Activated effector memory CD4-positive, alpha-beta T cell treated with Interleukin-2 at 50 U/mL for 16 hours (primary cell): Measurements from ENCODE around the gene VDAC2.
"Not testable (repeated sequence)": the region's sequence is repeated elsewhere in the genome, so short reads cannot be mapped to it uniquely, and the experiment has no call there.

Source experiments
- DNase-seq: peaks from one replicate; pipeline ENCODE4 v3.0.0-alpha.2; 2020

Gene VDAC2, protein sequence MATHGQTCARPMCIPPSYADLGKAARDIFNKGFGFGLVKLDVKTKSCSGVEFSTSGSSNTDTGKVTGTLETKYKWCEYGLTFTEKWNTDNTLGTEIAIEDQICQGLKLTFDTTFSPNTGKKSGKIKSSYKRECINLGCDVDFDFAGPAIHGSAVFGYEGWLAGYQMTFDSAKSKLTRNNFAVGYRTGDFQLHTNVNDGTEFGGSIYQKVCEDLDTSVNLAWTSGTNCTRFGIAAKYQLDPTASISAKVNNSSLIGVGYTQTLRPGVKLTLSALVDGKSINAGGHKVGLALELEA

DNA sequence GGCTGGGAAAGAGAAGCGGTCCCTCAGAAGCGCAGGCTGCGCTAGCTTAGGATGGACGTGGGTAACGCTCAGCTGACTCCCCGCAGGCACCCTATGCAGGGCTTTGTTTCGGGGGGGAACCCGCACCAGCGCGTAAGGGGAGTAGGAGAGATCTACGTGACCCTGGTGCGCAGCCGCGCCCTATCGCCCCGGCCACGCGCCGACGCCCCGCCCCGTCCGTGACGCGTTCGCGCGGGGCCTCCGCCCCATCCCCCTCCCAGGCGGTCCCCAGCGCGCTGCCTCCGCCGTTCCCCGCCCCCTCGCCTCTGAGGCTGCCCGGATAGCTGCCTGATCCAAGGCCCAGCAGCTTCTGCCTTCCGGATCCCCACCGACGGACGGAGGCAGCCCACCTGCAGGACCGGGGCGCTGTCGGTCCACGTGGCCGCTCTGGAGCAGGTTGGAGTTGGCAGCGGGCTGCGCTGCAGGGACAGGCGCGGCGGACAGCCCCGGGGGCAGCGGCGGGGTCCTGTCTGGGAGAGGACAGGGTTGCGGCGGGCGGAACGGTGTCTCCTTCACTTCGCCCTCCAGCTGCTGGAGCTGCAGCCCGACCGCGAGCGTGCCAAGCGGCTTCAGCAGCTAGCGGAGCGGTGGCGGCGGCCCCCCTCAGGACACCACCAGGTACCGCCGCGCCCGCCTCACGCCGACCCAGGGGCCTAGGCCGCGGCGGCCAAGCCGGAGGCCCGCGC is at the start of gene VDAC2:
Gene VDAC2 (plus strand): TSS at position 515 of the 725 bp plus-strand sequence. CDS start 363 bp downstream, outside the sequence.
- DNase-seq: peak; percentile 95

DNA sequence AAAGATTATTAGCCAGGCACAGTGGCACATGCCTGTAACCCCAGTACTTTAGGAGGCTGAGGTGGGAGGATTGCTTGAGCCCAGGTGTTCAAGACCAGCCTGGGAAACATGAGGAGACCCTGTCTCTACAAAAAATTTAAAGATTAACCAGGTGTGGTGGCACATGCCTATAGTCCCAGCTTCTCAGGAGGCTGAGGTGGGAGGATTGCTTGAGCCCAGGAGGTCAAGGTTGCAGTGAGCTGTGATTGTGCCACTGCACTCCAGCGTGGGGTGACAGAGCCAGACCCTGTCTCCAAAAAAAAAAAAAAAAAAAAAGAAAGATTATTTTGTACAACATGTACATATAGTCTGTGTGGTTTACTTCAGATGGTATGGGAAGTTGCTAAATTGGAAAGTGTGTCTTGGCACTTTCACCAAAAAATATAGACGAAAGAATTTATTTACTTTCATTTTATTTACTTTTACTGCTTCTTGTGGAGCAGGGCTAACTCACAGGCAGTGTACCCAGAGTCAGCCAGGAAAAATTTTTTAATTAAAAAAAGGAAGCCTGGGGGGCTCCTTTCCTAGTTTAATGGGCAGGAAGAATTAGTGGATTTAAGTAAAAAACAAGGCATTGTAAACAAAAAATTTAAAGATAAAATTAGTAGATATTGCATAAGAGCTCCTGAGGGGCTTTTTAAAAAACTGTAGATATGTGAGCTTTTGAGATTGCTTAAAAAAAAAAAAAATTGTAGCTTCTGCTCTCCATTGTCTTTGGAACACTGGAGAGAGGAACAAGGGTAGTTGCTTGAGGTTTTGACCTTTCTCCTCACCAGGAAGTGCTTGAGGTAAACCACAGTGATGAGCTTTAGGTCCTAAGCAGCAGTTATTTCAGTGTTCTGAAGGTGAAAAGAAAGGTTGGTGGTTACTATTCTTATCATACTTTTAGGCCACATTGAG is 44.6 kb upstream of the VDAC2 start:
- DNase-seq: no peak

DNA sequence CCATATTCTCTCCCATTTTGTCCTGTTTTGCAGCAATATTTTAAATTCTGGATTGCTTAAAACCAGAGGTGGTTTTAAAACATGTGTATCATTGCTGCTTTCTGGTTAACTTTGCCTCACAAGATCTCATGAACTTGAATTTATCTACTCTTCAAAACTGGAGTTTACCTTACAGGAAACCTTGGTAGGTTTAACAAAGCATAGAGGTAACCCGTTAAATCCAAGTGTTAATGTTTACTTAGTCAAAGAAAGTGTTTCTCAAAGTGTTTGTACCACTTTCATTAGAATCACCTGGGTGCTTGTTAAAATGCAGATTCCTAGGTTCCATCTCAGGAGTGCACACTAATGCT is 44.0 kb upstream of the VDAC2 start:
- no peak for DNase-seq

DNA sequence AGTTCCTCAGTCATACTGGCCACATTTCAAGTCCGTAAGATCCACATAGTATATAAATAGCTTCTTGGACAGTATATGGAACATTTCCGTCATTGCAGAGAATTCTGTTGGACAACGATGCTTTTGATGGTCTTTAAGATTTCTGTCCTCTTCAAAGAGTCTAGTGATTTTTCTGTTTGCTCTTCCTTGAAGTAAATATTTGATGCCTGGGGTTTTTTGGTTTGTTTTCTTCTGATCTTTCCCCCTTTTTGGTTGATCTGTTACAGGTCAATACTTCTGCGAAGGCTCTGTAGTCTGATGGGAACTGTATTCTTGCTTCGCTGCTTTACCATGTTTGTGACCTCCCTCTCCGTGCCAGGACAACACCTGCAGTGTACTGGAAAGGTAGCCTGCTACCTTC is 42.3 kb upstream of the VDAC2 start:
- DNase-seq: no peak

DNA sequence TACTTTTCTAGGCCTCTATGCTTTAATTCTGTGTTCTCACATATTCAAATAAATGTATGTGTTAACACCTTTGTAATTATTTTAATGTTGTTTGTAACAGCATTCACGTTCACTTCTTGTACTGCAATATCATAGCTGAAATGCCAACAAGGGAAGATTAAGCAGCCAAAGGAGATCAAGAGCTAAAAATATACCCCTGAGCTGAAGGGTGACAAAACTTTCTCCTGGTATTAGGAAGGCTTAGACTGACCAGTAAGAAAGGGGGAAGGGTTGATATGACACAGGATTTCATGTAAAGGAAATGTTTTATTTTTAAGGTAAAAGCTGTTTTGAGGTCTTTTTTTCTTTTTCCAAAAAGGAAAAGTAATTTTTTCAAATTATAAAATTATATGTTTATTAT is 40.4 kb upstream of the VDAC2 start:
- no peak for DNase-seq

DNA sequence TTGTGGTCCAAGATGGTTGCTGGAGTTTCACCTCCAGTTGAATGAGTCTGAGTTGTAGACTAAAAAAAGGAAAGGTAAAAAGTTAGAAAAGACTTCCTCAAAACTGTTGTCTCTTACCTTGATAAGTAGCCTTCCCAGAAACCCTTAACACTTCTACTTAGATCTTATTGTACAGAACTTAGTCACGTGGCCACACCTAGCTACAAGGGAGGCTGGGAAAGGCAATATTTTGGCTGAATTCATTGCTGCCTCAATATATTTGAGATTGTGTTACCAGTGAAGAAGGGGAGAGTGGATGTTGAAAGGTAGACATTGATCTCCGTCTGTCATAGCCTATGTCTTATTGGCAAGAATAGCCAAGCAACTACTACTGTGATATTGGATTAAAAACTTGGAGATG is 35.5 kb upstream of the VDAC2 start:
- no peak for DNase-seq

DNA sequence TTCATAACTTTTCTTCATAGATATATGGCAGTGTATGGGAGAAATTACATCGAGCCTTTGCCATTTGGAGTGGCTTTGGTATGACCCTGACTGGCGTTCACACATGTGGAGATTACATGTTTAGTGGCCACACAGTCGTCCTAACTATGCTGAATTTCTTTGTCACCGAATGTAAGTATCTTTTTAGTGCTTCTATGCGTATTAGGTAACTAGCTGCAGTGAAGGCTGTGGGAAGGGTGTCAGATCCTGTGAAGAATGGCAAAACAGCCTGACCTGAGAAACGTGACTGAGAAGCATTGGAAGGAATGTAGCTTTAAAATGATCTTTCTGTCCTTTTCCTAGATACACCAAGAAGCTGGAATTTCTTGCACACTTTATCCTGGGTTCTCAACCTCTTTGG is 34.5 kb upstream of the VDAC2 start:
- DNase-seq: no peak

DNA sequence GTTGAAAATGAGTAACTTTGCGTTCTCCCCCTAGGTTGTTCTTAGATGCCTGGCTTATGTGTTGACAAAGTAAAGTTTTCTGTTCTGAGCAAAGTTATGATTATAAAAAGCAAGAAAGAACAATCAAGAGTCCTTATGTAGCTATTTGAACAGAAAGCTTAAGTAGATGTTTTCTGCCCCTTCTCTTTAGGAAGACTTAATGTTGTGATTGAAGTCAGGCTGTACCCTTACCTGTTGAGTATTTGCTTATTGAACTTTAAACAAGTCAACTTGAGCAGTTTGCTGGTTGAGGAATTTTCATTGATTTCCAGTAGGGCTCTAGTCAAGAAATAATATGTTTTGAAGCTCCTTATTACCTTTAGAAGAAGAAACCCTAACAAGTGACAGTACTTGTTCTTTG is 33.9 kb upstream of the VDAC2 start:
- no peak for DNase-seq

DNA sequence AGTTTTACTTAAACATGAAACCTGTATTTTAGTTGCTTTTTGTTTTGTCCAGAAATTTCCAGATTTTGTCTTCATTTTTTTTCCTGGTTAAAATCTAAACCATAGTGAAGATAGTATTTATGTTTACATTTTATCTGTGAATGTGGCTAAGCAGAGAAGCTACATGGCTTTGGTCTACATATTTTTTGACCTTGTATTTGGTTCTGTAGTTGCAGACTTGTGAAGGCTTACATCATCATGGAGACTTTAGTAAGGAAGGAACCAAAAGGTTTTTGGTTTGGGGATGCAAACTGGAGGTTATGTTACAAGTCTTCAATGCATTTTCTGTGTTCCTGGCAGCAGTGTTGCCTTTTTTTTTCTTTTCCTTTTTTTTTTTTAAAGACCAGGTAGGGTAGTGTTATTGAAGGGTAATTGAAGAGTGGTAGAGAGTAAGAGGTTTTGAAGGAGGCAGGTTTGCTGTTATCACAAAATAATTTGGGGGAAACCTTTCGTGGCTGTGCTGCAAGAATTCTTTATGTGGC is 30.9 kb upstream of the VDAC2 start:
- no peak for DNase-seq

DNA sequence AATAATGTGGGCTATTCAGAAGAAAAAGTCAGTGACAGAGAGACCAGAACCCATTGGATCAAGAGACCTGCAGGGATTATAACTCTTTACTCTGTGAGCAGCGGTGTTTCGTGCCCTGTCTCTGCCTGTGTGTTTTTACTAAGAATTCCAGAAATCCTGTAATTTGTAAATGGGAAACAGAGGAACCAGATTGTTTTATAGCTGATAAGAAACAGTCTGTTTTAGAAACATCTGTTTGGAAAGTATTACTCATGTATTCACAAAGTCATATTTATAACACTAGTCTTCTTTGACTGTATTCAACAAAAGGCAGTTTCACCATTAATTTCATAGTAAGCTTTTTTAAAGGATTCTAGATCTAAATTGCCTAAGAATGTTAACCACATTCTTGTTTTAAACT is 30.0 kb upstream of the VDAC2 start:
- DNase-seq: no peak

DNA sequence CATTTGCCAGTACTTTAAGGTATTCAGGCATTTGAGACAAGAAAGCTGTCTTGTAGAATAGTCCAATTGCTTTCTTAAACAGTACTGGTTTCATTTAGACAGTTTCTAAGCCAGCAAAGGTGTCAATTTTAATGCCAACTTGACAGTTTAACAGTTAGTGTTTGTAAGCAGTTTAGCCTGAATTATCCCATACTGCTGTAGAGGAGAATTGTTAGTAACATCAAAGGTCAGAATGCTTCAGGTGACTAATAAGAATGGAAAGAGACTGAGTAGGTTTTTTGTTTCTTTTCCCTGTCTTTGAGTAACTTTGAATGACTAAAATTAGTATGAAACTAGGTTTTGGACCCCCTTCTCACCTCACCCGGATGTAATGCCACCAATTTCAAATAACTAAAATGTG is 29.5 kb upstream of the VDAC2 start:
- no peak for DNase-seq

DNA sequence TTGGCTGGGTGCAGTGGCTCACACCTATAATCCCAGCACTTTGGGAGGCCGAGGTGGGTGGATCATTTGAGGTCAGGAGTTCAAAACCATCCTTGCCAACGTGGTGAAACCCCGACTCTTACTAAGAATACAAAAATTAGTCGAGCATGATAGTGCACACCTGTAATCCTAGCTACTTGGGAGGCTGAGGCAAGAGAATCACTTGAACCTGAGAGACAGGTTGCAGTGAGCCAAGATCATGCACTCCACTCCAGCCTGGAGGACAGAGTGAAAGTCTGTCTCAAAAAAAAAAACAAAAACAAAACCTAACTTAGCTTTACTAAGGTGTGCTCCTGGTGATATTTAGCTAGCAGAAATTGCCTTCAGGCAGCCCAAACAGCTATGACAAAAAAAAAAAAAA is 24.3 kb upstream of the VDAC2 start:
- no peak for DNase-seq

DNA sequence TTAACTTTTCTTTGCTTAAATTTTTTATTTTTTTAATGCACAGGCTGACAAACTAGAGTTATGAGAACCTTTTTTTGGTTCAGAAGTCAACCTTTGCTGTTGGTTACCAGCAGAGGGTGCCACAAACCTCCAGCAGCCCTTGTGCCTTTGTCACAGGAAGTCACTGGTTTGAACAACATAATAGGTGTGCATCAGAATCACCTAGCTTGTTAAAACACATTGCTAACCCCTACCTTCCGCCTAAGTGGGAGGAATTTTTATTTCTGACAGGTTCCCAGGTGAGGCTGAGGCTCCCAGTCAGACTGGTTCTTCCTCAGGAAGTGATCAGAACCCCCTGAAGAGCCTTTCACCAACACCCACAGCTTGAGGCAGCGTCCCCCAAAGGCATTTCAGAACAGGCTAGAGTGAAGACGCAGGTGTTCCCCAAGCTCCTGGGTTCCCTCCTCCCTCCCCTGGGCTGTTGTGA is 22.6 kb upstream of the VDAC2 start:
- peak; percentile 57 for DNase-seq

DNA sequence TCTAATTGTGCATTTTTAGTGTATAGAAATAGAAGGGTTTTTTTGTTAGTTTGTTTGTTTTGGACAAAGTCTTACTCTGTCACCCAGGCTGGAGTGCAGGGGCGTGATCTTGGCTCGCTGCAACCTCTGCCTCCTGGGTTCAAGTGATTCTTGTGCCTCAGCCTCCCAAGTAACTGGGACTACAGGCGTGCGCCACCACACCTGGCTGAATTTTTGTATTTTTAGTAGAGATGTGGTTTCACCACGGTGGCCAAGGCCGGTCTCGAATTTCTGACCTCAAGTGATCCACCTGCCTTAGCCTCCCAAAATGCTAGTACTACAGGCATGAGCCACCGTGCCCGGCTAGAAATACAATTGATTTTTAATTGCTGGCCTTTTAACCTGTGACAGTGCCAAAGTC is 22.1 kb upstream of the VDAC2 start:
- not testable (repeated sequence) for DNase-seq

DNA sequence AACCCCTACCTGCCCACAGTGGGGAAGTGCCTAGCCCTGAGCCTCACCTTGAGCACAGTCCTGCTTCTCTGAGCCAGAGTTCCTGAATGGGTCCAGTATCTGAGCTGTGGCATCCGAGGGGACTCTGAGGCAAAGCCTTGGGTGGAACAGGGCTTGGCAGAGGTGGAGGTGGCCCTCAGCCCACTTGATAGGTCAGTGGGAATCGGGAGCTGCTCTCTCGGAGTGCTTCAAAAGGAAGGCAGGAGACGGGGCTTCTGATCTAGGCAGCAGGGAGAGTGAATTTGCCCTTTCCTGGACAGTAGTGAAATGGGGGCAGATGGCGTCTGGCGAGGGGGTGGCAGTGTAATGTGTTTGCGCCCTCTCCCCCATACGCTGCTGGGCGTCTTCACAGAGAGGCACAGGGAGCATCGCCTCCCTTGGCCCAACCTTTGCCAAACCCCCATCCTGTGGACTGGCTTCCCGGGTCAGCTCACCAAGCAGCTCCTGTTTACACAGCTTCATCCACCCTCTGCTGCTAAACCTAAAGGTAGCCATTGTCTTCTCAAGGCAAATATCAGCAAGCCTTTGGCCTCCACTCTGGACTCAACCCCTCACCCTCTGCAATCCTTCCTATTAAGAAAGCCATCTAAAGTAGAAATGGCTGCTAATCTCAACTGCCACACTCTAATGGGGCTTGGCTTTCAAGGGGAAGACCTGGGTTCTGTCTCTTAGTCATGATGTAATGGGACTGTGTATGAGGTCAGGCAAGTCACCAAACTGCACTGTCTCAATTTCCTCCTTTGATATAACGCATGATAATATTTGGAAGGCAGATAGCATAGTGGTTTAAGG is 21.1 kb upstream of the VDAC2 start:
- DNase-seq: no peak

DNA sequence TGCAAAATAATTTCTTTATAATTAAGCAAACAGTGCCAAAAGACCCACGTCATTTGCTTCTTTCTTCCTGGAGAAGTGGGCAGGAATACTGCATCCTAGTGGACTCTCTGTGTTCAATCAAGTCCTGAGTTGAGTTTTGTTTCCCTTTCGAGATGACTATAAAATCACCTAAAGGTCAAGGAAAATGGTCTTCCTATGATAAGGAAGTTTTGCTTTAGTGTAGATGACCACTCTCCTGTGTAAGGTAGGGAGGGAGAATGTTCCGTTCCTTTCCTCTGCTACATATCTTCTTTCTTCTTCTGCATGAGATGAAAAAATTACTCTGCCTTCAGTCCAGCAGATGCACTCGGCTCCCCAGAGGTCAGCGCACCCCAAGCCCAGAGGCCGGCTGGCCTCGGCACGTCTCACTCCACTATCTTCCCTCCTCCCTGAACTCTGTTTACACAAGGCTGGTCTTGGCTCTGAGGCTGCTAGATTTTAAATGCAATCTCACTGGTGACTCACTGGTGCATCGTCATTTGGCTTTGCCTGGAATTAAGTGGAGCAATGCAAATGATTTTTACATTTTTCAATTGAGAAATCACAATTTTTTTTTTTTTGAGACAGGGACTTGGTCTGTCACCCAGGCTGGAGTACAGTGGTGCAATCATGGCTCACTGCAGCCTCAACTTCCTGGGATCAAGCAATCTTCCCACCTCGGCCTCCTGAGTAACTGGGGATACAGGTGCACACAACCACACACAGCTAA is 18.6 kb upstream of the VDAC2 start:
- DNase-seq: no peak

DNA sequence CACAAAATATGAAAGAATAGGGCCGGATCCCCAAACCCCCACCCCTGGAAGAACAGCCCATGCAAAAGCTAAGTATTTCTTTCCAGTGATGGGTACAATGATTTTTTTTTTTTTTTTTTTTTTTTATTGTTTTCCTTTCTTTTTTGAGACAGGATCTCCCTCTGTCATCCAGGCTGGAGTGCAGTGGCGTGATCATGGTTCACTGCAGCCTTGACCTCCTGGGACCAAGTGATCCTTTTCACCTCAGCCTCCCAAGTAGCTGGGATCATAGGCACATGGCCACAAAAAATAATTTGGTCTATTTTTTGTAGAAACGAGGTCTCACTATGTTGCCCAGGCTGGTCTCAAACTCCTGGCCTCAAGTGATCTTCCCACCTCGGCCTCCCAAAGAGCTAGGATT is 16.0 kb upstream of the VDAC2 start:
- DNase-seq: not testable (repeated sequence)

DNA sequence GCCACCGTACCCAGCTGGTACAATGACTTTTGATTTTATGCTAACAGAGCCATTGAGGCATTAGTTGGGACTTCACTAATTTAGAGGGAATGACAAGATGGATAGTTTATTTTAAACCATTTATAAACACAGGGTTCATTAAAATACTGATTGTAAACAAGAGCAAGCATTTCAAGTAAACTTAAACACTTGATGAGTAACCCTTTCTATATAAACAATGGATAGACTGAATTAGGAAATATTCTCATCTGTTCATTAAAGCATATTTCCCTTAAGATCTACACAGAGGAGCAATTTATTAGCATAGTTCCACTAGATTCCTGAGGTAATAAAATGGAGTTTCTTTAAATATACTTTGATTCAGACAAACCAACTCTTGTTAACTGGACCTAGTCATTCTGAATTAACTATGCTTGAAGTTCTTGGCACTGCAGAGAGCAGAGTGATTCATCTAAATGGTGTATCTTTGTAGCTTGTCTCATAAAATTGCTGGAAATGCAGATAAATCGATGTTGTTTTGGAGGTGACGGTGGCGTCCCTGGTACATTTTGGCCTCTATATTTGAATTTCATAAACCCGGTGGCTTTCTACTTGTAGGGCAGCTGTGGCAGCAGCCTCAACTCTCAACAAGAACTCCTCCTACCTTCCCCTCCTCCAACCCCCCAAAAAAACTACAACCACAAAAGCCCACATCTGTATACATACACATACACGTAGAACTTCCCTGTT is 15.4 kb upstream of the VDAC2 start:
- DNase-seq: no peak

DNA sequence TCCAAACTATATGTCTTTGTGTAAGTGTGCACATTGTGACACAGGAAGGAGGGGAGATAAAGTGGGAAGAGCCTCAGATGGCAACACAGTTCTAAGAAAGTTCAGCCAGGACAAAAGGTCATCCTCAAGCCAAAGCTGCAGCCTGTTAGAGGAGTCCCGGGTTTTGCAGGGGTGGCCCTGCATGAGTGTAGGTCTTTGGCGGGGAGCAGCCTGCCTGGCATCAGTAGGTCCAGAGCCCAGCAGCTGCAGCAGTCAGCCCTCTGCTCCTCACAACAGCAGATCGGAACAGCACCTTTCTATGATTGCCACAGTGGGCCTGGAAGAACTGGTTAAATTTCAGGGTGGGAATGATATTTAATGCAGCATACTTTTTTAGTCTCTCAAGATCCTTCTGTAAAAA is 13.5 kb upstream of the VDAC2 start:
- no peak for DNase-seq

DNA sequence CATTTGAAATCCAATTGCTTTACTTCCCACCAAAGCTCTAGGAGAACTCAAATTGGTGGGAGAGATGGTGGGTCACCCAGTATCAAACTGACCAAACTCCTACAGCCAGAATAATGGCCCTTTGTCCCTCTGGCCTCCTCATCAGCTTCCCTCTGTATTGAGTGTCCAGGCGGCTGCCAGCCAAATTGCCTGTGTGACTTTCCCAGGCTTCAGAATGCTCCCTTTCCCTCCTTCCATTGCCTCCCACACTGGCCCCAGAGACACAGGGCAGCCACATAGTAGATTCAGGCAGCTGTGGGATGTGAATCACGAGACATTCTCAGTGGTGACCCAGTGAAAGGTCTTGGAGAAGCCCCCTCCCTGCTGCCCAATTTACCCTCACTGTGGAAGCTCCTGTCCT is 12.7 kb upstream of the VDAC2 start:
- no peak for DNase-seq

DNA sequence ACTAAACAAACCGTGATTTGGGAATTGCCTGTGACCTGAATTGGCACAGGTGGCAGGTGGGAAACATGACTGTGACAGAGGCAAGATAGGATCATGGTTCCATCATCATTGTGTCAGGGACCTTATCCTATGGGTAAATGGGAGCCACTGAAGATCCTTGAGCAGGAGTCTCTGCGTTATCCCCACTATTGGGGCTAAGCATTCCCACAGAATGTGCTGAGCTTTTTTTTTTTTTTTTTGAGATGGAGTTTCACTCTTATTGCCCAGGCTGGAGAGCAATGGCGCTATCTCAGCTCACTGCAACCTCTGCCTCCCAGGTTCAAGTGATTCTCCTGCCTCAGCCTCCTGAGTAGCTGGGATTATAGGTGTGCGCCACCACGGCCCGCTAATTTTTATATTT is 10.6 kb upstream of the VDAC2 start:
- DNase-seq: not testable (repeated sequence)
